Loucy (cell line): ENCODE data around the gene HPSE2.

Source experiments
- H2AFZ ChIP-seq: fragments of 200-600 bp; sonication (generic); 2 replicates; pipeline ENCODE4 v1.6.0; 2016; ENCODE audit warnings: antibody characterized with exemption, mild to moderate bottlenecking, low read length, moderate library complexity
- H3F3A ChIP-seq: fragments of 200-600 bp; 2 replicates; pipeline ENCODE4 v1.6.0; 2016; ENCODE audit warnings: antibody characterized with exemption, low read depth, mild to moderate bottlenecking
- H3K27me3 ChIP-seq: fragments of 200-600 bp; sonication (generic); 2 replicates; pipeline ENCODE4 v1.6.1; 2014; ENCODE audit warnings: low read length, mild to moderate bottlenecking; ENCODE audit not compliant: insufficient read depth, poor library complexity, severe bottlenecking
- H3K36me3 ChIP-seq: fragments of 200-600 bp; sonication (generic); 2 replicates; pipeline ENCODE4 v1.6.1; 2016; ENCODE audit warnings: low read length; ENCODE audit not compliant: insufficient read depth
- H3K4me1 ChIP-seq: fragments of 200-600 bp; sonication (generic); 2 replicates; pipeline ENCODE4 v1.5.1; 2014; ENCODE audit warnings: low read length, mild to moderate bottlenecking; ENCODE audit not compliant: insufficient read depth, poor library complexity, severe bottlenecking
- H3K4me2 ChIP-seq: fragments of 200-600 bp; sonication (generic); 2 replicates; pipeline ENCODE4 v1.6.0; 2014; ENCODE audit warnings: antibody characterized with exemption, low read length, low read depth, mild to moderate bottlenecking; ENCODE audit not compliant: poor library complexity, severe bottlenecking
- H3K4me3 ChIP-seq: fragments of 200-600 bp; sonication (generic); 2 replicates; pipeline ENCODE4 v1.5.1; 2014; ENCODE audit warnings: low read length, mild to moderate bottlenecking, mixed read lengths; ENCODE audit not compliant: poor library complexity, severe bottlenecking
- H3K79me2 ChIP-seq: fragments of 200-600 bp; sonication (generic); 2 replicates; pipeline ENCODE4 v1.6.1; 2014; ENCODE audit warnings: low read length; ENCODE audit not compliant: insufficient read depth
- H3K9ac ChIP-seq: fragments of 200-600 bp; sonication (generic); 2 replicates; pipeline ENCODE4 v1.6.0; 2014; ENCODE audit warnings: mild to moderate bottlenecking, low read depth, low read length, moderate library complexity; ENCODE audit not compliant: poor library complexity, severe bottlenecking
- H3K9me2 ChIP-seq: fragments of 200-600 bp; sonication (generic); replicated peaks from 2 replicates; pipeline ENCODE4 v1.6.1; 2016; ENCODE audit warnings: low read depth, low read length, mixed read lengths
- H3K9me3 ChIP-seq: fragments of 200-600 bp; sonication (generic); 2 replicates; pipeline ENCODE4 v1.6.1; 2014; ENCODE audit warnings: mild to moderate bottlenecking, antibody characterized with exemption, low read length, low read depth; ENCODE audit not compliant: insufficient read depth
- H4K20me1 ChIP-seq: fragments of 200-600 bp; sonication (generic); 2 replicates; pipeline ENCODE4 v1.6.0; 2014; ENCODE audit warnings: antibody characterized with exemption, low read length, mild to moderate bottlenecking; ENCODE audit not compliant: insufficient read depth, poor library complexity, severe bottlenecking
- EZH2phosphoT487 ChIP-seq: fragments of 200-600 bp; IDR thresholded peaks from 2 replicates; pipeline ENCODE4 v1.6.1; 2018; ENCODE audit warnings: antibody characterized with exemption, mild to moderate bottlenecking, moderate library complexity, borderline replicate concordance
- TF ChIP-seq, protein P1 (sequence below): fragments of 200-600 bp; sonication (generic); conservative IDR thresholded peaks from 2 replicates; pipeline ENCODE4 v1.5.1; 2014; ENCODE audit warnings: mild to moderate bottlenecking, antibody characterized with exemption, low read length

Gene HPSE2

DNA sequence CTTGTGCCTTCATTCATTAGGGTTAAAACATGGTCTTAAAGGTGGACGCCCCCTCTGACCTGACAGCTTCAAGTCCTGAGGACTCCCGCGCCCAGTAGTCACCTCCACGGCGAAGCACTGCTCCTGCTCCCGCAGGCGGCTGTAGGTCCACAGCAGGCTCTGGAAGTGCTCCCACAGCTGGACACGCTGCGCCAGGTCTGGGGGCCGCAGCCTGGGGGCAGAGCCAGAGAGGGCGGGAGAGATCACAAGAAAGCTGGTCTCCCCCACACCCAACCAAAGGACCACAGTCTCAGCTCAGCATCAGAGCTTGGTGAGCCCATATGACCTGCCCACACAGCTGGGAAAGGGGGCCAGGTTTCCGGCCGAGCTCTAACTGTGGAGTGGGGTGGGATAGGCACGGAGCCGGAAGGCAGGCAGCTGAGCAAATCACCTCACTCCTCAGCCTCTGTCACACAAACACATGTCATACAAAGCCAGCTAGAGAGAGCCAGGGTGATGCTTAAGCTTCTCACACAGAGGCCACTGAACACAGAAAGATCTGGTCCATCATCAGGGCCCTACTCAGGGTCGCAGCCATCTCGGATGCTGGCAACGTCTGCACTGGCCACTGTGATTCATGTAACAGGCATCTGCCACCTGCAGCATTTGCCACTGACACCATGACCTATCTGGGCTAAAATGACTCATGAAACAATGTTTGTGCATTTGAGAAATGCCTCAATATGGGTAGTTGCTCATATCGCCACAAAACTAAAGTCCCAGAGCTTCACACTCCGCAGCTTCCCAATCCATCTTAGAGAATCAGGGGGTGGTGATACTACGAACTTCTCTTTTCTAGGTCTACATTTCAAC lies 801.5 kb downstream of the HPSE2 start:
- Histone ChIP-seq H3K79me2 (no peaks in the 10 kb centered on the region), H3F3A (no peaks in the 10 kb centered on the region), H4K20me1 (no peaks in the 10 kb centered on the region), H3K27me3 (no peaks in the 10 kb centered on the region), H2AFZ (no peak overlapping the region), H3K9me2 (no peaks in the 10 kb centered on the region), H3K36me3 (peaks cover 48% of the 10 kb centered on the region; the same call in 1 of the 2 replicates), H3K4me1 (no peaks in the 10 kb centered on the region), H3K9me3 (peaks cover 6% of the 10 kb centered on the region), H3K9ac (no peak overlapping the region), H3K4me3 (no peak overlapping the region), H3K4me2 (no peak overlapping the region)
- TF ChIP-seq EZH2phosphoT487 = no peak
- TF ChIP-seq, protein P1, sequence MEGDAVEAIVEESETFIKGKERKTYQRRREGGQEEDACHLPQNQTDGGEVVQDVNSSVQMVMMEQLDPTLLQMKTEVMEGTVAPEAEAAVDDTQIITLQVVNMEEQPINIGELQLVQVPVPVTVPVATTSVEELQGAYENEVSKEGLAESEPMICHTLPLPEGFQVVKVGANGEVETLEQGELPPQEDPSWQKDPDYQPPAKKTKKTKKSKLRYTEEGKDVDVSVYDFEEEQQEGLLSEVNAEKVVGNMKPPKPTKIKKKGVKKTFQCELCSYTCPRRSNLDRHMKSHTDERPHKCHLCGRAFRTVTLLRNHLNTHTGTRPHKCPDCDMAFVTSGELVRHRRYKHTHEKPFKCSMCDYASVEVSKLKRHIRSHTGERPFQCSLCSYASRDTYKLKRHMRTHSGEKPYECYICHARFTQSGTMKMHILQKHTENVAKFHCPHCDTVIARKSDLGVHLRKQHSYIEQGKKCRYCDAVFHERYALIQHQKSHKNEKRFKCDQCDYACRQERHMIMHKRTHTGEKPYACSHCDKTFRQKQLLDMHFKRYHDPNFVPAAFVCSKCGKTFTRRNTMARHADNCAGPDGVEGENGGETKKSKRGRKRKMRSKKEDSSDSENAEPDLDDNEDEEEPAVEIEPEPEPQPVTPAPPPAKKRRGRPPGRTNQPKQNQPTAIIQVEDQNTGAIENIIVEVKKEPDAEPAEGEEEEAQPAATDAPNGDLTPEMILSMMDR = no peak

DNA sequence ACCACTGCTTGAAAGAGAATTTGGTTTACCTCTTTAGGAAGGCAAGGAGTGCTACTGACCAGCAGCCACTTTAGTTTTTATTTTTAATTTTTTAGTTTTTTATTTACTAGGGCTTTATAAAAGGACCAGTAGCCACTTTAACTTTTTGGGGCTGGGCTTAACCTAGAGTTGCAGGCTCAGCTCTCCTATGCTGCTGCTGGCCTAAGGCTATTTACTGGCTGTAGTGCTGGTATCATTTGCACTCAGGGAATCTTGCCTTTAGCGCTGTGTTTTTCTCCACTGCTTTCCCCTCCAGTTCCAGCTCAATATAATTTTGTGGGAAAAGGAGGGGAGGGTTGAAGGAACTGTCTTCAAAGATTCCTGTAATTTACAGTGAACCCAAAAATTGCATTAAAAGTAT lies 802.3 kb downstream of the HPSE2 start:
- no peak for TF ChIP-seq EZH2phosphoT487
- TF ChIP-seq, protein P1 = no peak

DNA sequence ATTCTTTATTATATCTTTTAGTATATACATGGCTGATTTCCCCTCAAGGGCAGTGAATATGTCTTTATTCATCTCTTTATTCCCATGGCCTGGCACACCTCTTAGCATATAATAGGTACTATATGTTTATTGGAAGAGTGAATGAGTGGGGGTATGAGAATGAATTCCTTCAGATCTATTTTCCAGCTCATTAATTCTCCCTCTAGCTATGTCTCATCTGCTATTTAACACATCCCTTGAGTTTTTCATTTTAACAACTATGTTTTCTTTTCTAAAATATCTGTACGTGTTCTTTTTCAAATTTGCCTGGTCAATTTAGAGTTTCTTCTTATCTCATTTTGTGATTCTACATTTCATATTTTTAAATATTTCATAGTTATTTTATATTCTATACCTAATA lies 803.3 kb downstream of the HPSE2 start:
- H3F3A ChIP-seq = no peaks in the 10 kb centered on the region
- H3K4me1 ChIP-seq = no peaks in the 10 kb centered on the region
- no peak overlapping the region for H2AFZ ChIP-seq
- no peaks in the 10 kb centered on the region for H4K20me1 ChIP-seq
- no peak for TF ChIP-seq EZH2phosphoT487
- TF ChIP-seq, protein P1 = no peak
- H3K9me3 ChIP-seq = peaks cover 6% of the 10 kb centered on the region
- no peak overlapping the region for H3K9ac ChIP-seq
- no peaks in the 10 kb centered on the region for H3K27me3 ChIP-seq
- no peak overlapping the region for H3K4me3 ChIP-seq
- H3K36me3 ChIP-seq = peaks cover 45% of the 10 kb centered on the region; the same call in 1 of the 2 replicates
- H3K9me2 ChIP-seq = no peaks in the 10 kb centered on the region
- no peaks in the 10 kb centered on the region for H3K79me2 ChIP-seq
- H3K4me2 ChIP-seq = no peak overlapping the region

More for the DNA sequence above, 802.3 kb downstream of the HPSE2 start:
- no peak overlapping the region for H2AFZ ChIP-seq
- no peak overlapping the region for H3K4me2 ChIP-seq
- H3K9ac ChIP-seq = no peak overlapping the region
- H3K9me3 ChIP-seq = peaks cover 6% of the 10 kb centered on the region
- H3K79me2 ChIP-seq = no peaks in the 10 kb centered on the region
- H3K4me3 ChIP-seq = no peak overlapping the region
- H3K9me2 ChIP-seq = no peaks in the 10 kb centered on the region
- H3K36me3 ChIP-seq = peaks cover 48% of the 10 kb centered on the region; the same call in 1 of the 2 replicates
- H3F3A ChIP-seq = no peaks in the 10 kb centered on the region
- H4K20me1 ChIP-seq = no peaks in the 10 kb centered on the region
- H3K4me1 ChIP-seq = no peaks in the 10 kb centered on the region
- no peaks in the 10 kb centered on the region for H3K27me3 ChIP-seq
